CD4-positive, alpha-beta T cell treated with Interleukin-12 subunit alpha and Interleukin-12 subunit beta, for 1 hour (primary cell): Measurements from ENCODE around the gene CDK5RAP1.
A peak's percentile ranks its signal among the peaks of the same experiment; 100 is the strongest.
"Not testable (repeated sequence)": the region's sequence is repeated elsewhere in the genome, so short reads cannot be mapped to it uniquely, and the experiment has no call there.

Experiments
- DNase-seq: peaks from one replicate; pipeline ENCODE4 v3.0.0-alpha.2; 2020

The CDK5RAP1 gene

DNA sequence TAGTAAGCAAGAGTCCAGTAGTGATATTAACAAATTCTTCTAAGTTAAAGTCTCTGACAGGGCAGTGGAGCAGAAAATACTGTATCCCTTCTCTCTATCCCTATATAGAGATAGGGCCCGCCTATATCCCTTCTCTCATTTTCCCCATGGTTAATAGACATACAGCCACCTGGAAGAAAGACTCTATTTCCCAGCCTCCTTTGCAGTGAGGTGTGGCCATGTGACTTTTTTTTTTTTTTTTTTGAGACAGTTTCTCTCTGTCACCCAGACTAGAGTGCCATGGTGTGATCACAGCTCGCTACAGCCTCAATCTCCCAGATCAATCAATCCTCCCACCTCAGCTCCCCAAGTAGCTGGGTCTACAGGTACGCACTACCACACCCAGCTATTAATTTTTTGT is 16.7 kb upstream of the CDK5RAP1 start:
- DNase-seq = no peak

DNA sequence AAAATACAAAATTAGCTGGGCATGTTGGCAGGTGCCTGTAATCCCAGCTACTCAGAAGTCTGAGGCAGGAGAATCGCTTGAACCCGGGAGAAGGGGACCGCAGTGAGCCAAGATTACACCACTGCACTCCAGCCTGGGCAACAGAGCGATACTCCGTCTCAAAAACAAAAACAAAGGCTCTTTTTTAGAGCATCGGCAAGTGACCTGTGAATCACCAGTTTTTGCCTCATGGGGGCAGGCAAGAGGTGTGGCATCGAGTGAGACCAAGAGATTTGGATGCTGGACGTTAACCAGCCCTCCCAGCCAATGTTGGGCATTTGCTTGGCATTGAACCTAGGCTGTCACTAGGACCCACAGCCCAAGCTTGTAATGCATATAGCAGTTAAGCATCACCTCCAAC is 14.6 kb upstream of the CDK5RAP1 start:
- DNase-seq = peak; percentile 7

GRCh38 chr20:33412484-33412838 is 11.1 kb upstream of the CDK5RAP1 start:
- no peak for DNase-seq

GRCh38 chr20:33411711-33412483 is 10.6 kb upstream of the CDK5RAP1 start:
- DNase-seq = no peak

GRCh38 chr20:33411242-33411641 is 9.9 kb upstream of the CDK5RAP1 start:
- no peak for DNase-seq

GRCh38 chr20:33410081-33410742 is 8.9 kb upstream of the CDK5RAP1 start:
- no peak for DNase-seq

DNA sequence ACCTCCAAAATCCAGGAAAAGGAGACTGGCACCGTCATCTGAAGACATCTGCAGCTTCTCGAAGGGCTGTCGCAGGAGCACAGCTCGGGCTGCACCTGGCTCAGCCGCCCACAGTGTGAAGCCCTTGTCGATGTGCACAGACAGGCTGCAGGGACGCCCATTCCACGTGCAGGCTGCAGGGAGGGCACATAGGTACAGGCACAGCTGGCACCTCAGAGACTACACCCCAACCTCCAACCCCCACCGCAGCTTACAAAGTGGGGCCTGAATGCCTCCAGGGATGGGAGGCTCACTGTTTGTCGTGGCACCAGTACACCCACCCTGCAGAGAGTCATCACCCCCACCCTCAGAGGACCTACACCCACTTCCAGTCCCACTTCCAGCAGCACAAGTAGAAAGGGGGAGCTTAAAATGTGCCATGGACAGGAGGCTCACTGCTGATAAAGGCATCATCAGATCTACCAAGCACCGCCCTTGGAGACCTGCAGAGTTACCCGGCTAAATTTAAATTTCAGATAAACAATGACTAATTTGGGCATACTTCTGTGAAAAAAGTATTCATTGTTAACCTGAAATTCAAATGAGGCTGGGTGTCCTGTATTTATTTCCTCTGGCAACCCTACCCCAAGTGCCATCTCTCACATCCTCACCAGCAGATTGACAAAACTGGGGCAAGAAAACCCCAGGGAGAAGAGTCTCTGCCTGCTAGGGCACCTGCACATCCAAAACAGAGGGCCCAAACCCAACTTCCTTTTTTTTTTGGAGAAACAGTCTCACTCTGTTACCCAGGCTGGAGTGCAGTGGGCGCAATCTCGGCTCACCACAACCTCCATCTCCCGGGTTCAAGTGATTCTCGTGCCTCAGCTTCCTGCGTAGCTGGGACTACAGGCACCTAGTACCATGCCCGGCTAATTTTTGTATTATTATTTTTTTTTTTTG is 7.7 kb upstream of the CDK5RAP1 start:
- no peak for DNase-seq

DNA sequence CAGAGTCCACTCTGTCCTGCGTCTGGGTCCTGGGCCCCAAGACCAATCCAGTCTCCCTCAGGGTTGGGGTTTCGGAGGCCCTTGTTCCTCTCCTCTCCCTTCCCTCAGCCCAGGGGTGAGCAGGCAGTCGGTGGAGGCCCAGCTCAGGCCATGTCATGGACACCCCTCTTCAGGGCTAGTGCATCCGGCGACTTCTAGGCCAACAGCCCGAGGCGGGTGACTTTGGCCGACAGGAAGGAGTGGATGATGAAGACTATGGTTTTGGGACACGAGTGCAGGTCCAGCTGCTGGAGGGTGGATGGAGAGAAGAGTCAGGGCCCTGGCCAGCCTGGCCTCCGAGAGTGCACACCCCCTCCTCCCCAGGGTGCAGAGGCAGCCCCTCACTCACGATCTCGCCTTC is 7.0 kb upstream of the CDK5RAP1 start:
- no peak for DNase-seq

DNA sequence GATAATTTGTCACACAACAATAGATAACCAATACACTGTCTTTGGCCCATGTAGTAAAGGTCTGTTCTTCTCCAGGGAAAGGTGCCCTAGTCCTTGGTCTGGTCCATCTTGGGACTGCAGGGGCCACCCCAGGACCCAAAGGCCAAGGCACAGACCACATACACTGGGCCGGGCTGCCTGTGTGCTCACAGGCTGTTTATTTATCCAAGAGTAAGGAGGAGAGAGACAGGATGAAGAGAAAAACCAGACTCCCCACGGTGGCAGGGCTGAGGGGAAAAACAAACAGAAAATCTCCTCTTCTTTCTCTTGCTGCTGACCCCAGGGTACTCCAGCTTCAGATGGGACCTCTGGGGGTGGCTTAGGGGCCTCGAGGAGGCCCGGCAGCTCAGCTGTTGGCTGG is 6.5 kb upstream of the CDK5RAP1 start:
- no peak for DNase-seq

DNA sequence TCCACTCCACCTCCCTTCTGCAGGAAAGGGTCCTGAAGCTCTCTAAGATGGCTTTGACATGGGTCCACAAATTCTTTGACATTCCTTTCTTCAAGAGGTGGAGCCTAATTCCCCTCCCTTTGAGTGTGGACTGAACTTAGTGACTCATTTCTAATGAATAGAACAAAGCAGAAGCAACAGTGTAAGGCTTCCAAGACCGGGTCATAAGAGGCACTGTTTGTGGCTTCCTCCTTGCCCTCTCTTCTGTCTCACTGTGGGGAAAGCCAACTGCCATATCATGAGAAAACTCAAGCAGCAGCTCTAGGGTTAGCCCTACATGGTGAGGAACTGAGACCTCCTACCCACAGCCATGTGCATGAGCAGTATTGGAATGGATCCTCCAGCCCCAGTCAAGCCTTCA is 5.9 kb upstream of the CDK5RAP1 start:
- no peak for DNase-seq

- DNase-seq = no peak
Observed at GRCh38 chr20:33404281-33404680, 3.0 kb upstream of the CDK5RAP1 start.

- DNase-seq = peak; percentile 4
Observed at GRCh38 chr20:33401921-33402369, 626 bp upstream of the CDK5RAP1 start.

DNA sequence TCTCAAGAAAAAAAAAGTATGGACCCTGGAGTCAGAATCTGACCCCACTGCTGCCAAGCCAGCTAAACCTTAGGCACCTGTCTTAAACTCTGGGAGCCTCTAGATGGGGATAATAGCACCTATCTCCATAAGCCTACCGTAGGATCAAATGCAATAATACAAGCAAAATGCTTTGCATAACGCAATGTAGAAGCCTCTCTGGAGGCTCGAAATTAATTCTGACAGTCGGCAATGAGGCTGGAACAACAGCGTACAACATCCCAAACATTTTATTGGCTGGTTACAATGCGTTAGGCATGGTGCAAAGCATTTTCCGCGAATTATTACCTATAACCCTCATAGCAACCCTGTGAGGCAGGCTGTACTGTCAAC is 521 bp downstream of the CDK5RAP1 start:
- DNase-seq = peak; percentile 13

GRCh38 chr20:33399924-33400323 is 1.4 kb downstream of the CDK5RAP1 start:
- DNase-seq = no peak

GRCh38 chr20:33394718-33395117 is 6.6 kb downstream of the CDK5RAP1 start:
- DNase-seq = no peak

- DNase-seq = no peak
Observed at GRCh38 chr20:33393609-33394008, 7.7 kb downstream of the CDK5RAP1 start.

GRCh38 chr20:33391722-33392415 is 9.4 kb downstream of the CDK5RAP1 start:
- no peak for DNase-seq

GRCh38 chr20:33389326-33389725 is 12.0 kb downstream of the CDK5RAP1 start:
- not testable (repeated sequence) for DNase-seq

DNA sequence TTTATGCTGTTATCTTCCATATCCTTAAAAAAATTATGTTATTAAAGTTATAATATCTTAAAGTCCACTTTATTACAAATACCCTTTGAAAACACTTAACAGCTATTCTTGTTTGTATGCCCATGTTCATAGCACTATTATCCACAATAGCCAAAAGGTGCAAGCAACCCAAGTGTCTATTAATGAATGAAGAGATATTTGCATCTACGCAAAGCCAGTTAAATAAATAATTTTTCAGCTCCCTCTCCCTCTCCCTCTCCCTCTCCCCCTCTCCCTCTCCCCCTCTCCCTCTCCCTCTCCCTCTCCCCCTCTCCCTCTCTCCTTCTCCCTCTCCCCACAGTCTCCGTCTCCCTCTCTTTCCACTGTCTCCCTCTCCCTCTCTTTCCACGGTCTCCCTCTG is 13.1 kb downstream of the CDK5RAP1 start:
- no peak for DNase-seq

DNA sequence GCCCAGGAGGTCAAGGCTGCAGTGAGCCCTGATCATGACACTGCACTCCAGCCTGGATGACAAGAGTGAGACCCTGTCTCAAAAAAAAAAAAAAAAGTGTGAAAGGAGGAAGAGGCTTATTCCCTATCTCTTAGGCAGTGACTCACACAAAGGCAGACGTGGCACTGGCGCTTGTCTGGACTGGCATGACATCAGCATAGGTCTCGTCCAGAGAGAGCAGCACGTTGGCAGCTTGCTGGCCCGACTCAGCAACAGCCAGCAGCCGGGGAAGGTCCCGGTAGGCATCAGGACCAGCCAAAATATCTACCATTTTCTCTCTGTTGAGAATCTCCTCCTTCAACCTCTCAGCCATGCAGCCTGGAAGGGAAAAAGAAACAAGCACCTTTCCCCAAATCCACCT is 14.1 kb downstream of the CDK5RAP1 start:
- no peak for DNase-seq

GRCh38 chr20:33386673-33387072 is 14.6 kb downstream of the CDK5RAP1 start:
- no peak for DNase-seq

- DNase-seq = peak; percentile 18
Observed at GRCh38 chr20:33377366-33377765, 24.0 kb downstream of the CDK5RAP1 start.
